OCI-LY1 (cell line): Measurements from ENCODE around the gene CEACAM21.

Experiments
- H2AFZ ChIP-seq: fragments of 200-600 bp; sonication (generic), shearing (Covaris generic); 2 replicates; pipeline ENCODE4 v1.6.0; 2014; ENCODE audit warnings: antibody characterized with exemption, mild to moderate bottlenecking, low read length
- H3F3A ChIP-seq: fragments of 200-600 bp; sonication (generic), shearing (Covaris generic); 2 replicates; pipeline ENCODE4 v1.6.0; 2014; ENCODE audit warnings: mild to moderate bottlenecking, antibody characterized with exemption, low read length, moderate library complexity; ENCODE audit not compliant: insufficient read depth
- H3K27ac ChIP-seq: fragments of 200-600 bp; sonication (generic); 2 replicates; pipeline ENCODE4 v1.5.1; 2014; ENCODE audit warnings: low read length, mixed run types, mild to moderate bottlenecking, low read depth; ENCODE audit not compliant: poor library complexity, severe bottlenecking
- H3K27me3 ChIP-seq: fragments of 200-600 bp; sonication (generic); 2 replicates; pipeline ENCODE4 v1.6.0; 2014; ENCODE audit warnings: antibody characterized with exemption, mild to moderate bottlenecking, low read length, moderate library complexity; ENCODE audit not compliant: insufficient read depth
- H3K36me3 ChIP-seq: fragments of 200-600 bp; sonication (generic); 2 replicates; pipeline ENCODE4 v1.6.1; 2014; ENCODE audit warnings: mild to moderate bottlenecking, antibody characterized with exemption, low read length, moderate library complexity, mixed read lengths; ENCODE audit not compliant: insufficient read depth
- H3K4me1 ChIP-seq: fragments of 200-600 bp; sonication (generic); 2 replicates; pipeline ENCODE4 v1.5.1; 2014; ENCODE audit warnings: mild to moderate bottlenecking, low read length, moderate library complexity; ENCODE audit not compliant: insufficient read depth, severe bottlenecking
- H3K4me2 ChIP-seq: fragments of 200-600 bp; sonication (generic), shearing (Covaris generic); 2 replicates; pipeline ENCODE4 v1.6.1; 2014; ENCODE audit warnings: low read length
- H3K4me3 ChIP-seq: fragments of 200-600 bp; sonication (generic); 2 replicates; pipeline ENCODE4 v1.5.1; 2014; ENCODE audit warnings: low read length, low read depth, mild to moderate bottlenecking, mixed read lengths; ENCODE audit not compliant: poor library complexity, severe bottlenecking
- H3K79me2 ChIP-seq: fragments of 200-600 bp; shearing (Covaris generic); 2 replicates; pipeline ENCODE4 v1.6.1; 2016; ENCODE audit warnings: mixed run types, low read length, mixed read lengths; ENCODE audit not compliant: insufficient read depth
- H3K9ac ChIP-seq: fragments of 200-600 bp; sonication (generic), shearing (Covaris generic); 2 replicates; pipeline ENCODE4 v1.6.1; 2014; ENCODE audit warnings: mild to moderate bottlenecking, low read length, mixed read lengths
- H3K9me2 ChIP-seq: fragments of 200-600 bp; sonication (generic), shearing (Covaris generic); 2 replicates; pipeline ENCODE4 v1.6.1; 2014; ENCODE audit warnings: low read depth, mild to moderate bottlenecking, low read length, mixed read lengths
- H3K9me3 ChIP-seq: fragments of 200-600 bp; shearing (Covaris generic); 2 replicates; pipeline ENCODE4 v1.6.1; 2014; ENCODE audit warnings: low read length, mixed read lengths
- H4K20me1 ChIP-seq: fragments of 200-600 bp; sonication (generic), shearing (Covaris generic); 2 replicates; pipeline ENCODE4 v1.6.0; 2016; ENCODE audit warnings: mild to moderate bottlenecking, low read length; ENCODE audit not compliant: insufficient read depth
- EZH2 ChIP-seq: fragments of 200-600 bp; sonication (generic), shearing (Covaris generic); IDR thresholded peaks from 2 replicates; pipeline ENCODE4 v1.8.0; 2017; ENCODE audit warnings: borderline replicate concordance, mixed run types, mild to moderate bottlenecking, antibody characterized with exemption, low read length, moderate library complexity, mixed read lengths
- TF ChIP-seq, protein P1 (sequence below): fragments of 200-600 bp; sonication (generic), shearing (Covaris generic); IDR thresholded peaks from 2 replicates; pipeline ENCODE4 v1.5.1; 2017; ENCODE audit warnings: mild to moderate bottlenecking, antibody characterized with exemption, low read length, moderate library complexity, mixed read lengths

The CEACAM21 gene

DNA sequence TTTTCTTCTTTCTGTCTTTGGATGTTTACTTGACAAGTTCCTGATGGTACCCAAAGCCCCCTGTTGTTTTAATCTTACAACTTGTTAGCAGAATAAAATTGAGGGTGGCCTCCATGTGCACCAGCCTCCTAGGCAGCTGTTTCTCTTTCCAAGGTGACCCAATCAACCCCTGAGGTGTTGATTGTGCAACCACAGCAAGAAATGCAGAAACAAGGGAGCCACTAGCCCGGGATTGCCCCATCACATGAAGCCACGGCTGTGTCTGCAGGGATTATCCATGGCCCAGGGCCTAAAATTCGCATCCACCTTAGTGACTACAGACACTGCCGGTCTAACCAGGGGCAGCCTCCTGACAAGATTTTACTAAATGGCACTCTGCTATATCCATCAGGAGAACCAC is 36.5 kb downstream of the CEACAM21 start:
- no peaks in the 10 kb centered on the region for H3F3A ChIP-seq
- no peak overlapping the region for H3K27ac ChIP-seq
- H3K27me3 ChIP-seq: no peaks in the 10 kb centered on the region
- H4K20me1 ChIP-seq: no peaks in the 10 kb centered on the region
- no peak overlapping the region for H3K9ac ChIP-seq
- no peaks in the 10 kb centered on the region for H3K9me3 ChIP-seq
- no peaks in the 10 kb centered on the region for H3K36me3 ChIP-seq
- H3K4me1 ChIP-seq: no peaks in the 10 kb centered on the region
- TF ChIP-seq EZH2: no peak
- TF ChIP-seq, protein P1, sequence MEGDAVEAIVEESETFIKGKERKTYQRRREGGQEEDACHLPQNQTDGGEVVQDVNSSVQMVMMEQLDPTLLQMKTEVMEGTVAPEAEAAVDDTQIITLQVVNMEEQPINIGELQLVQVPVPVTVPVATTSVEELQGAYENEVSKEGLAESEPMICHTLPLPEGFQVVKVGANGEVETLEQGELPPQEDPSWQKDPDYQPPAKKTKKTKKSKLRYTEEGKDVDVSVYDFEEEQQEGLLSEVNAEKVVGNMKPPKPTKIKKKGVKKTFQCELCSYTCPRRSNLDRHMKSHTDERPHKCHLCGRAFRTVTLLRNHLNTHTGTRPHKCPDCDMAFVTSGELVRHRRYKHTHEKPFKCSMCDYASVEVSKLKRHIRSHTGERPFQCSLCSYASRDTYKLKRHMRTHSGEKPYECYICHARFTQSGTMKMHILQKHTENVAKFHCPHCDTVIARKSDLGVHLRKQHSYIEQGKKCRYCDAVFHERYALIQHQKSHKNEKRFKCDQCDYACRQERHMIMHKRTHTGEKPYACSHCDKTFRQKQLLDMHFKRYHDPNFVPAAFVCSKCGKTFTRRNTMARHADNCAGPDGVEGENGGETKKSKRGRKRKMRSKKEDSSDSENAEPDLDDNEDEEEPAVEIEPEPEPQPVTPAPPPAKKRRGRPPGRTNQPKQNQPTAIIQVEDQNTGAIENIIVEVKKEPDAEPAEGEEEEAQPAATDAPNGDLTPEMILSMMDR: no peak
- H3K79me2 ChIP-seq: no peaks in the 10 kb centered on the region
- H3K4me2 ChIP-seq: no peak overlapping the region
- H3K9me2 ChIP-seq: no peaks in the 10 kb centered on the region
- H2AFZ ChIP-seq: no peak overlapping the region
- no peak overlapping the region for H3K4me3 ChIP-seq

DNA sequence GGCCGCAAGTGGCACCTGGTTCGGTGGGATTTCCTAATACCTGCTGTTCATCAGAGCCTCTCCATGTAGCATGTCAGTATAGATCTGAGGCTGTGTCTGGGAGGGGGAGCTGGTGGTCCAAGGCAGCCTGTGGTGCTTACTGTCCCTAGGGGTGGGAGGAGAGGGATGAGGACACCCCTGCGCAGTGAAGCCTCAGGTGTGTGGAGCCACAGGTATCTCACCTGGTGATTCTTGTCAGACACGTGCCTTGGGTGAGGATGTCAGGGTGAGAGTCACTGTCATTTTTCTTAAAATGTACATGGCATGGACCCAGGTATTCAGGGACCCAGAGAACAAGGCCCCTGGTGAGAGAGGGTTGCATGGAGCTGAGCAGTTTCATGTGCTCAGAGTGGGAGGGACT is 39.2 kb downstream of the CEACAM21 start:
- no peak overlapping the region for H3K27ac ChIP-seq
- no peaks in the 10 kb centered on the region for H3K4me1 ChIP-seq
- H3K9me2 ChIP-seq: no peaks in the 10 kb centered on the region
- H3K4me2 ChIP-seq: no peak overlapping the region
- H2AFZ ChIP-seq: no peak overlapping the region
- TF ChIP-seq EZH2: no peak
- H3K36me3 ChIP-seq: no peaks in the 10 kb centered on the region
- no peaks in the 10 kb centered on the region for H3K79me2 ChIP-seq
- no peak overlapping the region for H3K4me3 ChIP-seq
- no peak overlapping the region for H3K9ac ChIP-seq
- H3F3A ChIP-seq: no peaks in the 10 kb centered on the region
- no peaks in the 10 kb centered on the region for H4K20me1 ChIP-seq
- H3K27me3 ChIP-seq: no peaks in the 10 kb centered on the region
- H3K9me3 ChIP-seq: no peaks in the 10 kb centered on the region

DNA sequence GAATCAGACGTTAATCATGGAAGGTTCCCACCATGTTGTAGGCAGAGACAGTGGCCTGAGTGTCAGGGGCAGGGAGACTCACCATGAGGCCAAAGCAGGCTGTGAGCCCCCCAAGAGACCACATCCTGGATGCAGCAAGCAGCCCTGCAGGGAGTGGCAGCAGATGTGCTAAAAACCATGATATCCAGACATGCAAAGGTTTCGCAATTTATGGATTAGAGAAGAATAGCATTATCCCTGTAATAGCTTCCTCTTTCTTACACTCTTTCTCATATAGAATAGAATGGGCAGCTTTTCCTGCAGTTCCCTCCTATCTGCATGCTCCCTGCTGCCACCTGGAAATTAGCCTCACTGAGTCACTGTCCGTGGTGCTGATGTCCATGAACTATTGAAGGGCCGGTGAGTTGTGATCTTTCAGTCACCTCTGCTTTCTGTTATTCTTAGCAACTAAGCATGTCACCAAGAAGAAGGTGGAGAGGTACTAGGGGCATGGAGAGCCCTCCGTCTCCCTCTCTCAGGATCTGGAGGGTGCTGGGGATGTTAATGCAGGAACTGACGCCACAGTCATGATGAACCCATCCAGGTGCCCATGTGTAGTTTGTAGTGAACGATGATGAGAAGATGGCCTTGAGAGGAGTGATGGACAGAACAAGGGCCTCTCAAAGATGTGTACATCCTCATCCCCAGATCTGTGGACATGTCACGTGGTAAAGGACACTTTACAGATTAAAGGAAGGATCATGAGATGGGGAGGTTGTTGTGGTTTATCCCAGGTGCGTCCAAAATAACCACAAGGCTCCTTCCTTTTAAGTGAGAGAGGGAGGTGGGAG is 41.0 kb downstream of the CEACAM21 start:
- TF ChIP-seq EZH2: no peak
- TF ChIP-seq, protein P1: no peak
- H3K9me3 ChIP-seq: no peaks in the 10 kb centered on the region

More for the DNA sequence above, 41.0 kb downstream of the CEACAM21 start:
- H3K4me1 ChIP-seq: no peaks in the 10 kb centered on the region
- no peaks in the 10 kb centered on the region for H4K20me1 ChIP-seq
- no peak overlapping the region for H3K9ac ChIP-seq
- no peak overlapping the region for H3K4me3 ChIP-seq
- no peaks in the 10 kb centered on the region for H3K36me3 ChIP-seq
- no peaks in the 10 kb centered on the region for H3K79me2 ChIP-seq
- no peak overlapping the region for H3K4me2 ChIP-seq
- no peak overlapping the region for H3K27ac ChIP-seq
- no peaks in the 10 kb centered on the region for H3K9me2 ChIP-seq
- H3F3A ChIP-seq: no peaks in the 10 kb centered on the region
- no peak overlapping the region for H2AFZ ChIP-seq
- no peaks in the 10 kb centered on the region for H3K27me3 ChIP-seq
